HG02885 (cell line): ENCODE data around the gene SH3YL1.
A peak's percentile ranks its signal among the peaks of the same experiment; 100 is the strongest.

ENCODE experiments used
- ATAC-seq: cut with Tn5 transposase; IDR thresholded peaks from one replicate; pipeline ENCODE4 v1.9.1; 2021; ENCODE audit warnings: mild to moderate bottlenecking; ENCODE audit not compliant: unreplicated experiment, poor library complexity

SH3YL1 gene

GRCh38 chr2:263774-264492 lies at the start of gene SH3YL1:
SH3YL1 (minus strand) TSS chr2:264032; CDS start chr2:263984, 48 bp downstream.
- ATAC-seq, result peak; percentile 31

GRCh38 chr2:310994-311393 lies 47.2 kb upstream of the SH3YL1 start:
- no peak for ATAC-seq

- no peak for ATAC-seq
These were observed 46.2 kb upstream of the SH3YL1 start for GRCh38 chr2:309954-310510.

GRCh38 chr2:309148-309953 lies 45.5 kb upstream of the SH3YL1 start:
- ATAC-seq, result no peak

- no peak for ATAC-seq
These were observed 41.5 kb upstream of the SH3YL1 start for GRCh38 chr2:305366-305765.

GRCh38 chr2:296354-296753 lies 32.5 kb upstream of the SH3YL1 start:
- ATAC-seq, result no peak

GRCh38 chr2:295090-295489 lies 31.3 kb upstream of the SH3YL1 start:
- no peak for ATAC-seq

- ATAC-seq, result no peak
These were observed 26.4 kb upstream of the SH3YL1 start for GRCh38 chr2:290090-290722.

GRCh38 chr2:289362-290089 lies 25.7 kb upstream of the SH3YL1 start:
- ATAC-seq, result no peak

GRCh38 chr2:288758-289361 lies 25.0 kb upstream of the SH3YL1 start:
- ATAC-seq, result no peak

- peak; percentile 30 for ATAC-seq
These were observed 24.3 kb upstream of the SH3YL1 start, which contains the start of gene ALKAL2 for GRCh38 chr2:287911-288757. ALKAL2 (minus strand) TSS chr2:288091; CDS start chr2:287835, 256 bp downstream.

GRCh38 chr2:287471-287885 lies 23.6 kb upstream of the SH3YL1 start:
- peak; percentile 60 for ATAC-seq

- no peak for ATAC-seq
These were observed 23.1 kb upstream of the SH3YL1 start for GRCh38 chr2:286774-287392.

- no peak for ATAC-seq
These were observed 22.2 kb upstream of the SH3YL1 start for GRCh38 chr2:286035-286434.

GRCh38 chr2:285531-285930 lies 21.7 kb upstream of the SH3YL1 start:
- no peak for ATAC-seq

- no peak for ATAC-seq
These were observed 21.2 kb upstream of the SH3YL1 start for GRCh38 chr2:284896-285492.

- no peak for ATAC-seq
These were observed 20.4 kb upstream of the SH3YL1 start for GRCh38 chr2:283996-284794.
